HL-60 (cell line): Measurements from ENCODE around the gene GPR108.

ENCODE experiments used
- CTCF ChIP-seq: IDR thresholded peaks from one replicate; pipeline ENCODE4 v1.5.1; 2011; ENCODE audit warnings: low read length, control low read depth, inconsistent platforms; ENCODE audit not compliant: insufficient read depth
- GABPA ChIP-seq: IDR thresholded peaks from 2 replicates; pipeline ENCODE4 v1.6.1; 2012; ENCODE audit warnings: low read depth
- POLR2AphosphoS5 ChIP-seq: IDR thresholded peaks from 2 replicates; pipeline ENCODE4 v1.6.1; 2012; ENCODE audit warnings: low read depth
- TF ChIP-seq, protein P1 (sequence below): IDR thresholded peaks from 2 replicates; pipeline ENCODE4 v1.6.1; 2012; ENCODE audit warnings: low read depth; ENCODE audit not compliant: insufficient replicate concordance

- TF ChIP-seq CTCF = no peak
- TF ChIP-seq, protein P1, sequence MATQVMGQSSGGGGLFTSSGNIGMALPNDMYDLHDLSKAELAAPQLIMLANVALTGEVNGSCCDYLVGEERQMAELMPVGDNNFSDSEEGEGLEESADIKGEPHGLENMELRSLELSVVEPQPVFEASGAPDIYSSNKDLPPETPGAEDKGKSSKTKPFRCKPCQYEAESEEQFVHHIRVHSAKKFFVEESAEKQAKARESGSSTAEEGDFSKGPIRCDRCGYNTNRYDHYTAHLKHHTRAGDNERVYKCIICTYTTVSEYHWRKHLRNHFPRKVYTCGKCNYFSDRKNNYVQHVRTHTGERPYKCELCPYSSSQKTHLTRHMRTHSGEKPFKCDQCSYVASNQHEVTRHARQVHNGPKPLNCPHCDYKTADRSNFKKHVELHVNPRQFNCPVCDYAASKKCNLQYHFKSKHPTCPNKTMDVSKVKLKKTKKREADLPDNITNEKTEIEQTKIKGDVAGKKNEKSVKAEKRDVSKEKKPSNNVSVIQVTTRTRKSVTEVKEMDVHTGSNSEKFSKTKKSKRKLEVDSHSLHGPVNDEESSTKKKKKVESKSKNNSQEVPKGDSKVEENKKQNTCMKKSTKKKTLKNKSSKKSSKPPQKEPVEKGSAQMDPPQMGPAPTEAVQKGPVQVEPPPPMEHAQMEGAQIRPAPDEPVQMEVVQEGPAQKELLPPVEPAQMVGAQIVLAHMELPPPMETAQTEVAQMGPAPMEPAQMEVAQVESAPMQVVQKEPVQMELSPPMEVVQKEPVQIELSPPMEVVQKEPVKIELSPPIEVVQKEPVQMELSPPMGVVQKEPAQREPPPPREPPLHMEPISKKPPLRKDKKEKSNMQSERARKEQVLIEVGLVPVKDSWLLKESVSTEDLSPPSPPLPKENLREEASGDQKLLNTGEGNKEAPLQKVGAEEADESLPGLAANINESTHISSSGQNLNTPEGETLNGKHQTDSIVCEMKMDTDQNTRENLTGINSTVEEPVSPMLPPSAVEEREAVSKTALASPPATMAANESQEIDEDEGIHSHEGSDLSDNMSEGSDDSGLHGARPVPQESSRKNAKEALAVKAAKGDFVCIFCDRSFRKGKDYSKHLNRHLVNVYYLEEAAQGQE = no peak
- no peak for TF ChIP-seq GABPA
- no peak for TF ChIP-seq POLR2AphosphoS5
Measured at GRCh38 chr19:6723108-6723618, 14.2 kb downstream of the GPR108 start.
